Mesenteric fat pad (tissue), 1 donor: ENCODE results near the gene IGF2BP1. TPM values are rescaled to one million over a fixed set of nuclear protein-coding genes. Genes with fewer than 3 reads are reported as not detected.
"Not testable (repeated sequence)": the region's sequence is repeated elsewhere in the genome, so short reads cannot be mapped to it uniquely, and the experiment has no call there.

Experiments used
- DNase-seq: peaks from one replicate; pipeline ENCODE4 v3.0.0-alpha.2; 2020; ENCODE audit warnings: low spot score
- total RNA-seq: library from RNA; stranded (reverse); fragmentation: NEBNext Ultra II Directional; extraction: Animal tissue kit (Norgen Biotek cat#: 25700); gene quantifications from one replicate; pipeline ENCODE4 v1.2.1, GENCODE V29; 2021
- donor health status: DM: yes; HTN: yes; CAD: no.

Gene IGF2BP1
- total RNA-seq, 1 donor from 2014 or later, result not detected

DNA sequence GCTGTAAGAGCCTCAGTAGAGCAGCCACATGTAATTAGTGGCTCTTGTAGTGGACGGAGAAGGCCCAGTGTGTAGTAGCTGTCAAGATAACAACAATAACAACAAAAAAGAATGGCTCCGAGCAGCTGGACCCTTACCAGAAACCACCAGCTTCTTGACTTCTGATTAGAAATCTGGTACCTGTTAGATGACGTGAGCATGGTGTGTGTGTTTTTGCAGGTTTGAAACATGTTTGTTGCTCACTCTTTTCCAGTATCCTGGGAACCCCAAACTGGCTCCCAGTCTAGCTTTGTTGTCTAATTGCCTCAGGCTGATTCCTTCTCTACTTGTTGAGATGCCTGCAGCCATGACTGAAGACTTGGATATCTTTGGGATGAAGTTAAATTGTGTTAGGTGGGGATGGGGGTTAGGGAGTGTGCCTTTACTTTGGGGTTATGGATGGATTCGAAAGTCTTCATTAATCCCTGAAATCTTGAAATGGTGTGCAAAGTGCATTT is 21.0 kb downstream of the IGF2BP1 start:
- DNase-seq, result no peak

GRCh38 chr17:49018748-49019147 is 21.6 kb downstream of the IGF2BP1 start:
- no peak for DNase-seq

DNA sequence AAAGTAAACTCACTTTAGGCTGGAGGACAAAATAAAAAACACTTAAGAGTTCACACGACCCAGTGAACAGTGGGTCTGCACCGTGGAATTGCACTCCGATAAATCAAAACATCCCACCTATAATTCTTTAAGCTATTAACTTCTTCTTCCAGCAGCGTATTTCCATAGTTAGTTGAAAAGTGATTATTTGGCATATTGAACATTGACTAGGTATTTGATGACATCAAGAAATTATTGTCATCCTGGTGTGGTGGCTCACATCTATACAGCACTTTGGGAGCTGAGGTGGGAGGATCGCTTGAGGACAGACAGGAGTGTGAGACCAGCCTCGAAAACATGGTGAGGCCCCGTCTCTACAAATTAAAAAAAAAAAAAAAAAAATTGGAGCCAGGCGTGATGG is 23.4 kb downstream of the IGF2BP1 start:
- no peak for DNase-seq

GRCh38 chr17:49021095-49021767 is 24.0 kb downstream of the IGF2BP1 start:
- no peak for DNase-seq

GRCh38 chr17:49021768-49022103 is 24.6 kb downstream of the IGF2BP1 start:
- DNase-seq, result no peak

GRCh38 chr17:49022391-49022941 is 25.3 kb downstream of the IGF2BP1 start:
- no peak for DNase-seq

DNA sequence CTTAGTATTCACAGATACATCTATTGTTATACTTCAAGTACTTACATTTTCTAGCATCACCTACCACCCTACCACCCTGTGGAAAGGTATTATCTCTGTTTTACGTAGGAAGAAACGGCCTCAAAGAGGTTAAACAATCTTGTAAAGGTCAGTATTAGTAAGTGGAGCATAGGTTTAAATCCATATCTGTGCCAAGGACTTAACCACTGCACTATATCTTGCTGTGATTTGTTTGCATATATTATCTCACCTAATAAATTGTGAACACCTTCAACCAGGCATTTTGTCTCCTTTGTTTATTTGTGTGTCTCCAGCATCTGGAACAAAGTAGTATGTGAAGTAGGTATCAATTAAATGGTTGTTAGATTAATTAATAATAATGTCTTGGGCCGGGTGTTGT is 27.3 kb downstream of the IGF2BP1 start:
- no peak for DNase-seq

GRCh38 chr17:49026447-49026846 is 29.3 kb downstream of the IGF2BP1 start:
- not testable (repeated sequence) for DNase-seq

GRCh38 chr17:49028271-49028670 is 31.1 kb downstream of the IGF2BP1 start:
- DNase-seq, result no peak

DNA sequence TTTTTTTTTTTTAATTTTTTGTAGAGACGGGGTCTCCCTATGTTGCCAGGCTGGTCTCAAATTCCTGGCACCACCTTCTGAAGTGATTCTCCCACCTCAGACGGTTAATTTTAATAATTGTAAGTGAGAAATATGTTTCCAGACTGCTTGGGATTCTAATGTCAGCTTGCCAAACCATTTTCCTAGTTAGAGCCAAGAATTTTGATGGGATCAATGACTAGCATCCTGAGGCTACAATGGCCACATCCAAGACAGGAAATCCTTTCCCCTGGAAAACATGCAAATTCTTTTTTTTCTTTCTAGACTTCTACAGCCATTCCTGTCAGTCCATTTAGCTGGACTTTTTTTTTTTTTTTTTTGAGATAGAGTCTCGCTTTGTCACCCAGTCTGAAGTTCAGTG is 32.6 kb downstream of the IGF2BP1 start:
- DNase-seq, result no peak

GRCh38 chr17:49031965-49032928 is 35.1 kb downstream of the IGF2BP1 start:
- no peak for DNase-seq

DNA sequence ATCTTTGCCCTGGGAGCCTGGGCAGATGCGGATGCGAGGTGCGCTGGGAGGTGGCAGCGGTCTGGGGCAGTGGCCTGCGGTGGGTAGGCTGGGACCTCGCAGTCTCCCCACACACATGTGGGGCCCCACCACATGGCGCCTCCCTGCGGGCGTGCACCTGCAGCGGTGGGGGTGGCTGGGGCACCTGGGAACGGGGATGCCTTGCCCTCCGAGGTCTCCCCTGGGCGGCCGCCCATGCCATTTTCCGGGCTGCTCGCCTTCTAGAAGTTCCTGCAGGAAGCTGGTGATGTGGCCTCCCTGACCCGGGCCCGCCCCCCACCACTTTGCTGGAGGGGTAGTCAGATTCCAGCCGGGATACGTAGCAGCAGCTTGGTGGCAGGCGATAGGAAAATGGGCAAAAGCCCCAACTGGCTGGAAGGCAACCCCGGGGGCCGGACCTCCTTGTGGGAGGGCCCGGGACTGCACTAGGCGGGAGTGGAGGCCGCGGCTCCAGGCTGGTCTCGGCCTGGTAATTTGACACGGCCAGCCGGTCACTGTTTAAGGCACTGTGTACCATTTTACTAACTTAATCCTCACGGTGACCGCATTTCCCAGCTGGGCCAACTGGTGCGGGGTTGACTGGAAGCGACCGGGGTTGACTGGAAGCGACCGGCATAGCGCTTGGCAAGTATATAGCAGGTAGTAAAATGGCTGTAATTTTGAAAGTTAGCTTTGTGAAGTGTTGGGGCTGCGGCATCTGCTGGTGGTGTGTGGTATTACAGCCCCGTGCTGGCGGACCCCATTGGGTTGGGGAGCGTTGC is 38.5 kb downstream of the IGF2BP1 start:
- no peak for DNase-seq

DNA sequence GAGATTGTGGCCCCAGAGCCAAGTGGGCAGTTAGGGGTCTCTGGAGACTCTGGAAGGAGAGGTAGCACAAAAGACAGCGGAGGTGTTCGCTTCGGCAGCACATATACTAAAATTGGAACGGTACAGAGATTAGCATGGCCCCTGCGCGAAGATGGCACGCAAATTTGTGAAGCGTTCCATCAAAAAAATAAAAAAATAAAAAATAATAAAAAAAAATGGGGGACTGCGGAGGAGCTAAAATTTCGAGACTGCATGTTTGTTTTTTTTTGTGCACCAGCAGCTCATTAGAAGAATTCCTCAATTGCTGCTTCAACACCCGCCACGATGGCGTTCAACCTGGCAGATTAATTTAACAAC is 39.1 kb downstream of the IGF2BP1 start:
- no peak for DNase-seq

- no peak for DNase-seq
Measured at GRCh38 chr17:49038138-49038537, 41.0 kb downstream of the IGF2BP1 start.

GRCh38 chr17:49038544-49038943 is 41.4 kb downstream of the IGF2BP1 start:
- DNase-seq, result no peak

DNA sequence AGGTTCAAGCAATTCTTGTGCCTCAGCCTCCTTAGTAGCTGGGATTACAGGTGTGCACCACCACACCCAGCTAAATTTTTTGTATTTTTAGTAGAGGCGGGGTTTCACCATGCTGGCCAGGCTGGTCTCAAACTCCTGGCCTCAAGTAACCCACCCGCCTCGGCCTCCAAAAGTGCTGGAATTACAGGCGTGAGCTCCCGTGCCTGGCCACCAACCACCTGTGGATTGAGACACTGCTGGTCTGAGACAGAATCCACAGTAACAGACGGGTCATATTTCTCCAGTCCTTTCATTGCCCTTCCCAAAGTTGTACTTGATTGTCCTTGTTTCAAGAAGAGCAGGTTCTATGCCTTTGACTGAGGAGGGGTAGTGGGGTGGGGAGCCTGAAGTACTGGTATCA is 42.3 kb downstream of the IGF2BP1 start:
- DNase-seq, result not testable (repeated sequence)

DNA sequence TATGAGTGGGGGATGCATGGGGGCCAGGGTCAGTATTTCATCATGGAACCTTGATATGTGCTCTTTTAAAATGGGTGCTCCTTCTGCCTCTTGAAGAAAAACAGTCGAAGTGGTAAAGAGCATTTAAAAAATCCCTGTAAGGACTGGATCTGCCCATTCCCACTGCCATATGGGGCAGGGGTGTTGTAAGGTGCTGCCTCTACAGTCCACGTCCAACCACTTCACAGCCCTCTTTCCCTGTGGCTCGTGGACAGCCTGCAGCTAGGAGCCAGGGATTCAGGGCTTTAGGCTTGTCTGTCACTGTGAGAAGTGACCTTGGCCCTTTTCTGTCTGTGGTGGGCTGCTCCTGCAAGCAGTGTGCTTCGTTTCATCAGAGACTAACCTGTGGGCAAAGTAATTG is 44.3 kb downstream of the IGF2BP1 start:
- DNase-seq, result no peak

- no peak for DNase-seq
Measured at GRCh38 chr17:49045376-49045775, 48.2 kb downstream of the IGF2BP1 start.

- no peak for DNase-seq
Measured at GRCh38 chr17:49046912-49047311, 49.7 kb downstream of the IGF2BP1 start.

DNA sequence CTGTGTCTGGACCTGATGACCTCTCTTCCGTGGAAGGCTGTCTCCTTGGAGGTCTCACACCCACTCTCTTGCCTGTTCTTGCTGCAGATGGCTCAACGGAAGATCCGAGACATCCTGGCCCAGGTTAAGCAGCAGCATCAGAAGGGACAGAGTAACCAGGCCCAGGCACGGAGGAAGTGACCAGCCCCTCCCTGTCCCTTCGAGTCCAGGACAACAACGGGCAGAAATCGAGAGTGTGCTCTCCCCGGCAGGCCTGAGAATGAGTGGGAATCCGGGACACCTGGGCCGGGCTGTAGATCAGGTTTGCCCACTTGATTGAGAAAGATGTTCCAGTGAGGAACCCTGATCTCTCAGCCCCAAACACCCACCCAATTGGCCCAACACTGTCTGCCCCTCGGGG is 52.1 kb downstream of the IGF2BP1 start:
- DNase-seq, result no peak

GRCh38 chr17:49050611-49051010 is 53.4 kb downstream of the IGF2BP1 start:
- DNase-seq, result no peak
